ENCODE results near the gene COPZ1. TPM values are rescaled to one million over a fixed set of nuclear protein-coding genes. Genes with fewer than 3 reads are reported as not detected.

COPZ1 gene, protein sequence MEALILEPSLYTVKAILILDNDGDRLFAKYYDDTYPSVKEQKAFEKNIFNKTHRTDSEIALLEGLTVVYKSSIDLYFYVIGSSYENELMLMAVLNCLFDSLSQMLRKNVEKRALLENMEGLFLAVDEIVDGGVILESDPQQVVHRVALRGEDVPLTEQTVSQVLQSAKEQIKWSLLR
- 89.5 and 118 TPM in 2 replicates for total RNA-seq

DNA sequence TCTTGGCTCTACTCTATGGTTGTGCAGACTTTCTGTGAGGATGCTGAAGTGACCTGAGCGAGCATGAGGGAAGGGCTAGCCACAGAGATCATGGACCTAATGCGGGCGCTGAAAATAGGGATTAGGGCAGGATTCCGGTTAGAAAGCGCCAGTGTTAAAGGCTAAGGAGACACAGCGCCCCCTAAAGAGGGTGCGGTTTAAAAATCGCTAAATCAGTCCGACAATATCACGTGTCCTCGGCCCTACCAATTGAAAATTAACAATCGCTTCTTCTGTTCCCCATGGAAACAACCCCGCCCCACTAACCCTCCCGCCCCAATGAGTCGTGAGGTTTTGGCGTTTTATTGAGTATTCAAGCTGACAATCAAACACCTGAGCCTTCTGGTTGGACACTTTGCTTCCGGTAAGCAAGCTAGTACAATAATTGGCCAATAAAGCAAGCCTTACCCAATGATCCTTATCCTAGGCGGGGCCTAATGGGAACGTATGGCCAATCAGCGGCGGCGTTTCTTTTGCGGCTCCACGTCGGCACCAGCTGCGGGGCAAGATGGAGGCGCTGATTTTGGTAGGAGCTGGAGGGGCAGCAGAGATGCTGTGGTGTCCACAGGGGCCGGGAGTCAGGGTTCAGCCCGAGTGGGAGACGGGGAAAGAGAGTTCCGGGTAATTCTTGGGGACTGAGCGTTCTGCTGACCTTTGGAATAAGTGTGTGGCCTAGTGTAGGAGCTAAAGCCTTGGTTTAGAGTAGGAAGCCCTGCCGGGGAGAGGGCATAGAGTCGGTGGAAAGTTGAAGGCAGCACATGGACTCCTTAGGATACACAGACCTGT lies at the start of gene COPZ1:
Gene COPZ1, plus strand, starts transcription at position 515 of the 825 bp plus-strand sequence. Its CDS starts 33 bp downstream, at position 548.
- Histone ChIP-seq H3K36me3 (ENCODE audit: control insufficient read depth, insufficient read depth, low read length) (no peaks in the 10 kb centered on the region), H3K4me3 (ENCODE audit: low read depth, low read length) (peak within 1 kb of the TSS; percentile 71), H3K27me3 (ENCODE audit: control insufficient read depth, insufficient read depth, low read length) (no peaks in the 10 kb centered on the region)
- DNase-seq (ENCODE audit: low read depth) (peak; percentile 99), FAIRE-seq (no peak)
- TF ChIP-seq, protein P1, sequence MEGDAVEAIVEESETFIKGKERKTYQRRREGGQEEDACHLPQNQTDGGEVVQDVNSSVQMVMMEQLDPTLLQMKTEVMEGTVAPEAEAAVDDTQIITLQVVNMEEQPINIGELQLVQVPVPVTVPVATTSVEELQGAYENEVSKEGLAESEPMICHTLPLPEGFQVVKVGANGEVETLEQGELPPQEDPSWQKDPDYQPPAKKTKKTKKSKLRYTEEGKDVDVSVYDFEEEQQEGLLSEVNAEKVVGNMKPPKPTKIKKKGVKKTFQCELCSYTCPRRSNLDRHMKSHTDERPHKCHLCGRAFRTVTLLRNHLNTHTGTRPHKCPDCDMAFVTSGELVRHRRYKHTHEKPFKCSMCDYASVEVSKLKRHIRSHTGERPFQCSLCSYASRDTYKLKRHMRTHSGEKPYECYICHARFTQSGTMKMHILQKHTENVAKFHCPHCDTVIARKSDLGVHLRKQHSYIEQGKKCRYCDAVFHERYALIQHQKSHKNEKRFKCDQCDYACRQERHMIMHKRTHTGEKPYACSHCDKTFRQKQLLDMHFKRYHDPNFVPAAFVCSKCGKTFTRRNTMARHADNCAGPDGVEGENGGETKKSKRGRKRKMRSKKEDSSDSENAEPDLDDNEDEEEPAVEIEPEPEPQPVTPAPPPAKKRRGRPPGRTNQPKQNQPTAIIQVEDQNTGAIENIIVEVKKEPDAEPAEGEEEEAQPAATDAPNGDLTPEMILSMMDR (IDR thresholded peaks at IDR 0.05; ENCODE audit: insufficient read depth, low read length, severe bottlenecking) = peak; percentile 83

DNA sequence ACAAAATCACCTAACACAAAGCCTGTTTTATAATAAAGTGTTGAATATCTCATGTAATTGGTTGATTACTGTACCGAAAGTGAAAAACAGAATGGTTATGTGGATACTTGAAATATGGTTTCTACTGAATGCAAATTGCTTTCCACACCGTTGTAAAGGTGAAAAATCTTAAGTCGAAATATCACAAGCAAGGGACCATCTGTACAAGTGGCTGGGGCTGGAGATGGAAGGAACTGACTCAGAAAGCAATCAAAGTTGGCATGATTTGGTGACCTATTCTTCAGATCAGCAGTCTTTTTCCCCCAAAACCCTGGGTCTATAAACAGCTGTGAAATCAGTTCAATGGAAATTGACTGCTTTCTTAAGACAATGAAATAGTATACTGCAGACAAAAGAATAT lies 48.6 kb upstream of the COPZ1 start:
- H3K4me3 ChIP-seq (ENCODE audit: low read depth, low read length) = no peak overlapping the region
- TF ChIP-seq, protein P1 (IDR thresholded peaks at IDR 0.05; ENCODE audit: insufficient read depth, low read length, severe bottlenecking) = no peak
- no peaks in the 10 kb centered on the region for H3K27me3 ChIP-seq (ENCODE audit: control insufficient read depth, insufficient read depth, low read length)
- DNase-seq (ENCODE audit: low read depth) = no peak
- no peak for FAIRE-seq
- H3K36me3 ChIP-seq (ENCODE audit: control insufficient read depth, insufficient read depth, low read length) = peaks cover 4% of the 10 kb centered on the region

DNA sequence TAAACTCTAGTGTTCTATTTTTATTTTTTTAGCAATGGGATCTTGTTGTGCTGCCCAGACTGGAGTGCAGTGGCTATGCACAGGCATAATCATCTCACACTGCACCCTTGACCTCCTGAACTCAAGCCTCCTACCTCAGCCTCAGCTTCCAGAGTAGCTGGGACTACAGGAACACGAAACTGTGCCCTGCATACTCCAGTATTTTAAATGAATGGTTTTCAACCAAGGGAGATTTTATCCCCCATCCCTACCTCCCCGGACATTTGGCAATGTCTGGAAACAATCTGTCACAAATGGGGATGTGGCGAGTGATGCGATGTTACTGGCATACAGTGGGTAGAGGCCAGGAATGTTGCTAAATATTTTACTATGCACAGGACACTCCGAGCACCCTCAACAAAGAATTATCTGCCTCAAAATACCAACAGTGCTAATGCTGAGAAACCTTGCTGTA lies 47.1 kb upstream of the COPZ1 start:
- Histone ChIP-seq H3K27me3 (ENCODE audit: control insufficient read depth, insufficient read depth, low read length) (no peaks in the 10 kb centered on the region), H3K4me3 (ENCODE audit: low read depth, low read length) (no peak overlapping the region), H3K36me3 (ENCODE audit: control insufficient read depth, insufficient read depth, low read length) (peaks cover 6% of the 10 kb centered on the region)
- DNase-seq (ENCODE audit: low read depth) (no peak), FAIRE-seq (no peak)
- TF ChIP-seq, protein P1 (IDR thresholded peaks at IDR 0.05; ENCODE audit: insufficient read depth, low read length, severe bottlenecking) = no peak

DNA sequence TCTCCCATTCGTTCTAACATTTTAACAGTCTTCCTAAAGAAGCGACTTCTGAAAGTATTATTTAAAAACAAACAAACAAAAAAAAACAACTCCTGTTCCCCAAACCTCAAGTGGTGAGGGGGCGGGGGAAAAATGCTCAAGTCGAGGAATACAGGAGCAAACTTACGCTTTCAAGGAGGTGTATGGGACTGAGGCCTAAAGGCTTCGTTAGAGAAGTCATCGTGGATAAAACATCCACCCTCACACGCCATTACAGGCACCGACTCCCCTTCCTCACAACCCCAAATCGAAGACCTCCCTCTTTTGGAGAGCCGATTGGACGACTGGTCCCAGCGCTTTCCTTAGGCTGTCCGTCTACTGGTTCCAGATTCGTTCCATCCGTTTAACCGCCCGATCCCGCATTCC lies 45.7 kb upstream of the COPZ1 start:
- FAIRE-seq (no peak), DNase-seq (ENCODE audit: low read depth) (no peak)

DNA sequence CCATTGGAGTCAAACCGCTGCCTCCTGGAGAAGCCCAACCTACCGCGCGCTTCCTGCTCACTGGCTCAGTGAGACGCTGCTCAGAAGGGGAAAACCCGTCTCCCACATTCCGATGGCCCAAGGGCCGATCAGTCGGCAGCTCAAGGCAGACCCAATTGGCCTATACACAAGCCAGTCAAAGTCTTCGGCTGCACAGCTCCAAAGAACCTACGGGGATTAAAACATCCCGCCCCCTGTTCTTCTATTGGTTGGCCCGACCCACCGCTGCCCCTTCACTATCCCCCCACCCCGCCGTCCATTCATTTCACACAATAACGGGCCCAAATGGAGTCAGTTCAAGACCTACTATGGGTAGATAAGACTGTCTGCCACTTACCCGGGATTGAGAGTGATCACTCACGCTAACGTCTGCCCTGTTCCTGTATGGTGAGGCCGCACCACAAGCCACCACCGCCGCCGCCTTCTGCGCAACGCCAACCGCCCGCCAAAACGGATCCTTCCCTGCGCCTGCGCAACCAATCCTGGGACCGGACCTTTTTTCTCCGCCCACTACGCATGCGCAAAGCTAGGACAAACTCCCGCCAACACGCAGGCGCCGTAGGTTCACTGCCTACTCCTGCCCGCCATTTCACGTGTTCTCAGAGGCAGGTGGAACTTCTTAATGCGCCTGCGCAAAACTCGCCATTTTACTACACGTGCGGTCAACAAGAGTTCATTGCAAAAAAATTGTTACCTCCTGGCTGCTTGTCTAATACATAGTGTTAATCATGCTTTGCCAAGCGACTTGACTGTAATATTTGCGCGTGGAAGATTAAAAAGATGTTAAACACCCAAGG lies 45.1 kb upstream of the COPZ1 start, which contains the start of gene CBX5:
Gene CBX5, minus strand, starts transcription at position 491 of the 836 bp plus-strand sequence. CDS start 22,472 bp downstream, outside the sequence.
- TF ChIP-seq, protein P1 (IDR thresholded peaks at IDR 0.05; ENCODE audit: insufficient read depth, low read length, severe bottlenecking) = no peak
- Histone ChIP-seq H3K4me3 (ENCODE audit: low read depth, low read length) (peak within 1 kb of the TSS; percentile 68), H3K36me3 (ENCODE audit: control insufficient read depth, insufficient read depth, low read length) (peaks cover 7% of the 10 kb centered on the region), H3K27me3 (ENCODE audit: control insufficient read depth, insufficient read depth, low read length) (no peaks in the 10 kb centered on the region)
- FAIRE-seq (no peak), DNase-seq (ENCODE audit: low read depth) (peak; percentile 100)

More for the DNA sequence above, 45.7 kb upstream of the COPZ1 start:
- Histone ChIP-seq H3K27me3 (ENCODE audit: control insufficient read depth, insufficient read depth, low read length) (no peaks in the 10 kb centered on the region), H3K4me3 (ENCODE audit: low read depth, low read length) (peak overlapping the region; percentile 46), H3K36me3 (ENCODE audit: control insufficient read depth, insufficient read depth, low read length) (peaks cover 7% of the 10 kb centered on the region)
- TF ChIP-seq, protein P1 (IDR thresholded peaks at IDR 0.05; ENCODE audit: insufficient read depth, low read length, severe bottlenecking) = no peak
